ENCODE measurements around the gene TGFBR3L. TPM values are rescaled to one million over a fixed set of nuclear protein-coding genes. Genes with fewer than 3 reads are reported as not detected.
"Not testable (repeated sequence)": the region's sequence is repeated elsewhere in the genome, so short reads cannot be mapped to it uniquely, and the experiment has no call there.

TGFBR3L gene
- total RNA-seq, 2 donors from 2014 or later = 22.1 to 26.7 TPM

- TF ChIP-seq CTCF (IDR thresholded peaks at IDR 0.05) = no peak
- no peak for DNase-seq (ENCODE audit: low spot score)
- H3K4me3 ChIP-seq = peak overlapping the region; percentile 35 to 47
- no peaks in the 10 kb centered on the region for H3K9me3 ChIP-seq
- no peak overlapping the region for H3K27ac ChIP-seq
- H3K36me3 ChIP-seq = peaks cover 27% of the 10 kb centered on the region
- H3K27me3 ChIP-seq = peaks cover 0 to 15% of the 10 kb centered on the region in 2 donors
- H3K4me1 ChIP-seq = peaks cover 0 to 36% of the 10 kb centered on the region in 2 donors
Measured at GRCh38 chr19:7915250-7916102, 846 bp downstream of the TGFBR3L start.

- no peaks in the 10 kb centered on the region for H3K9me3 ChIP-seq
- H3K4me3 ChIP-seq = peak overlapping the region; percentile 35 to 47
- H3K36me3 ChIP-seq = peaks cover 18% of the 10 kb centered on the region
- peak overlapping the region; percentile 66 to 86 for H3K27ac ChIP-seq
- peaks cover 0 to 42% of the 10 kb centered on the region in 2 donors for H3K4me1 ChIP-seq
- no peak for TF ChIP-seq CTCF (IDR thresholded peaks at IDR 0.05)
- DNase-seq (ENCODE audit: low spot score) = no peak
- peaks cover 0 to 15% of the 10 kb centered on the region in 2 donors for H3K27me3 ChIP-seq
Measured at GRCh38 chr19:7916103-7916954, 1.7 kb downstream of the TGFBR3L start.

- no peaks in the 10 kb centered on the region for H3K9me3 ChIP-seq
- peaks cover 0 to 48% of the 10 kb centered on the region in 2 donors for H3K4me1 ChIP-seq
- H3K27me3 ChIP-seq = peaks cover 0 to 15% of the 10 kb centered on the region in 2 donors
- H3K27ac ChIP-seq = peak overlapping the region; percentile 66 to 86
- no peak for TF ChIP-seq CTCF (IDR thresholded peaks at IDR 0.05)
- H3K4me3 ChIP-seq = peak overlapping the region; percentile 35 to 47
- no peak for DNase-seq (ENCODE audit: low spot score)
- H3K36me3 ChIP-seq = peaks cover 14% of the 10 kb centered on the region
Measured at GRCh38 chr19:7916955-7917266, 2.3 kb downstream of the TGFBR3L start.

- peak in 1 of 2 donors; percentile 71 for TF ChIP-seq CTCF (IDR thresholded peaks at IDR 0.05)
- Histone ChIP-seq H3K4me1 (peaks cover 0 to 50% of the 10 kb centered on the region in 2 donors), H3K9me3 (no peaks in the 10 kb centered on the region), H3K4me3 (peak overlapping the region; percentile 35 to 47), H3K27me3 (peaks cover 0 to 15% of the 10 kb centered on the region in 2 donors), H3K27ac (peak overlapping the region; percentile 66 to 86), H3K36me3 (peaks cover 14% of the 10 kb centered on the region)
- DNase-seq (ENCODE audit: low spot score) = no peak
Measured at GRCh38 chr19:7917267-7918061, 2.8 kb downstream of the TGFBR3L start.

- peak overlapping the region; percentile 66 to 86 for H3K27ac ChIP-seq
- H3K27me3 ChIP-seq = peaks cover 0 to 15% of the 10 kb centered on the region in 2 donors
- H3K4me3 ChIP-seq = peak overlapping the region in 1 of 2 donors; percentile 47
- not testable (repeated sequence) for DNase-seq (ENCODE audit: low spot score); H3K9me3 ChIP-seq
- H3K36me3 ChIP-seq = peaks cover 14% of the 10 kb centered on the region
- H3K4me1 ChIP-seq = peaks cover 0 to 50% of the 10 kb centered on the region in 2 donors
Measured at GRCh38 chr19:7918062-7918614, 3.5 kb downstream of the TGFBR3L start.

Data from right atrium auricular region (tissue), 2 donors.